Mesenchymal stem cell (in vitro differentiated cells and primary cell): ENCODE data around the gene AVPR2.

ENCODE experiments used
- DNase-seq: peaks from one replicate; pipeline ENCODE4 v3.0.0-alpha.2; 2013
- H2AFZ ChIP-seq: one replicate; pipeline ENCODE4 v1.6.1; 2013; ENCODE audit warnings: low read depth, mild to moderate bottlenecking, control low read depth, inconsistent platforms, low read length, moderate library complexity
- H2AK5ac ChIP-seq: 2 replicates; pipeline ENCODE4 v1.6.1; 2013; ENCODE audit warnings: low read length, moderate library complexity, mild to moderate bottlenecking, inconsistent platforms; ENCODE audit not compliant: severe bottlenecking
- H2BK120ac ChIP-seq: one replicate; pipeline ENCODE4 v1.6.1; 2013; ENCODE audit warnings: low read depth, mild to moderate bottlenecking, inconsistent platforms, low read length, moderate library complexity
- H2BK12ac ChIP-seq, 2 experiments: one replicate each; pipeline ENCODE4 v1.6.1; 2013; ENCODE audit warnings: inconsistent platforms in 2 of 2, low read length in 2 of 2, mild to moderate bottlenecking in 2 of 2, moderate library complexity in 2 of 2, control low read depth in 1 of 2
- H2BK15ac ChIP-seq: one replicate; pipeline ENCODE4 v1.6.1; 2013; ENCODE audit warnings: mild to moderate bottlenecking, low read depth, inconsistent platforms; ENCODE audit not compliant: poor library complexity, severe bottlenecking
- H2BK5ac ChIP-seq: 2 replicates; pipeline ENCODE4 v1.6.1; 2013; ENCODE audit warnings: low read depth, mild to moderate bottlenecking, low read length, control low read depth, inconsistent platforms; ENCODE audit not compliant: poor library complexity, severe bottlenecking
- H3K14ac ChIP-seq, 2 experiments: one replicate each; pipeline ENCODE4 v1.6.1; 2013; ENCODE audit warnings: inconsistent platforms in 2 of 2, low read length in 2 of 2, control low read depth in 1 of 2, mild to moderate bottlenecking in 1 of 2, moderate library complexity in 1 of 2
- H3K18ac ChIP-seq, 2 experiments: one replicate each; pipeline ENCODE4 v1.6.1; 2013; ENCODE audit warnings: inconsistent platforms in 2 of 2, low read length in 2 of 2, control low read depth in 1 of 2, low read depth in 1 of 2, mild to moderate bottlenecking in 1 of 2
- H3K23ac ChIP-seq, 2 experiments: one replicate each; pipeline ENCODE4 v1.6.1; 2013; ENCODE audit warnings: inconsistent platforms in 2 of 2, low read length in 2 of 2, mild to moderate bottlenecking in 2 of 2, moderate library complexity in 2 of 2, control low read depth in 1 of 2
- H3K27ac ChIP-seq: 2 replicates; pipeline ENCODE4 v1.5.1; 2013; ENCODE audit warnings: mild to moderate bottlenecking, moderate library complexity, low read length, control low read depth, inconsistent platforms; ENCODE audit not compliant: poor library complexity, severe bottlenecking
- H3K27me3 ChIP-seq, 2 experiments: 2 replicates each; pipeline versions ENCODE4 v1.6.1 to v1.7.0; 2013; ENCODE audit warnings: low read length in 2 of 2, mild to moderate bottlenecking in 2 of 2, moderate library complexity in 2 of 2, control low read depth in 1 of 2, inconsistent platforms in 1 of 2; ENCODE audit not compliant: control insufficient read depth in 1 of 2, insufficient read depth in 1 of 2
- H3K36me3 ChIP-seq, 2 experiments: 2 replicates each; pipeline versions ENCODE4 v1.6.1 to v1.7.0; 2013; ENCODE audit warnings: low read length in 2 of 2, control low read depth in 1 of 2, inconsistent platforms in 1 of 2, low read depth in 1 of 2, mild to moderate bottlenecking in 1 of 2; ENCODE audit not compliant: insufficient read depth in 2 of 2, control insufficient read depth in 1 of 2
- H3K4ac ChIP-seq, 2 experiments: one replicate each; pipeline ENCODE4 v1.6.1; 2013; ENCODE audit warnings: inconsistent platforms in 2 of 2, low read length in 2 of 2, mild to moderate bottlenecking in 2 of 2, moderate library complexity in 2 of 2, control low read depth in 1 of 2, low read depth in 1 of 2
- H3K4me1 ChIP-seq: 2 replicates; pipeline ENCODE4 v1.6.1; 2013; ENCODE audit warnings: low read depth, low read length, control low read depth; ENCODE audit not compliant: control insufficient read depth, insufficient read depth
- H3K4me2 ChIP-seq: 2 replicates; pipeline ENCODE4 v1.6.1; 2013; ENCODE audit warnings: low read length, mild to moderate bottlenecking, inconsistent platforms; ENCODE audit not compliant: poor library complexity, severe bottlenecking
- H3K4me3 ChIP-seq, 2 experiments: 2 replicates each; pipeline versions ENCODE4 v1.5.1 to v1.7.0; 2013; ENCODE audit warnings: low read length in 2 of 2, mild to moderate bottlenecking in 2 of 2, control low read depth in 1 of 2, low read depth in 1 of 2; ENCODE audit not compliant: insufficient read depth in 1 of 2
- H3K79me1 ChIP-seq: replicated peaks from 2 replicates; pipeline ENCODE4 v1.6.1; 2013; ENCODE audit warnings: mild to moderate bottlenecking, control low read depth, low read length, inconsistent platforms; ENCODE audit not compliant: poor library complexity, severe bottlenecking
- H3K9ac ChIP-seq: 2 replicates; pipeline ENCODE4 v1.7.0; 2013; ENCODE audit warnings: mild to moderate bottlenecking, low read length, moderate library complexity
- H3K9me3 ChIP-seq: 2 replicates; pipeline ENCODE4 v1.7.0; 2013; ENCODE audit warnings: mild to moderate bottlenecking, low read length; ENCODE audit not compliant: control insufficient read depth
- H4K8ac ChIP-seq: one replicate; pipeline ENCODE4 v1.6.1; 2013; ENCODE audit warnings: inconsistent platforms, mild to moderate bottlenecking, low read length, moderate library complexity
- H4K91ac ChIP-seq: one replicate; pipeline ENCODE4 v1.6.1; 2013; ENCODE audit warnings: mild to moderate bottlenecking, low read length, inconsistent platforms
- WGBS: methylation state at CpG from one replicate; pipeline ENCODE4 v1.1.7; 2013; ENCODE audit warnings: mixed read lengths; 5-methylcytosine and 5-hydroxymethylcytosine counted together

The AVPR2 gene

GRCh38 chrX:153885208-153885787 lies 19.2 kb upstream of the AVPR2 start:
- H2BK5ac ChIP-seq: no peak overlapping the region
- no peaks in the 10 kb centered on the region for H3K79me1 ChIP-seq
- H3K27ac ChIP-seq: no peak overlapping the region
- H2AK5ac ChIP-seq: no peak overlapping the region
- peak overlapping the region in 1 of 2 experiments; percentile 80 for H3K23ac ChIP-seq
- peak overlapping the region in 1 of 2 experiments; percentile 66 for H3K18ac ChIP-seq
- peaks cover 0 to 19% of the 10 kb centered on the region in 2 experiments for H3K36me3 ChIP-seq
- H3K4me1 ChIP-seq: peaks cover 54% of the 10 kb centered on the region
- no peak overlapping the region for H3K9ac ChIP-seq
- H3K4me3 ChIP-seq: peak overlapping the region in 1 of 2 experiments; percentile 65
- H2AFZ ChIP-seq: no peak overlapping the region
- no peak overlapping the region for H2BK15ac ChIP-seq
- peak overlapping the region; percentile 61 for H4K91ac ChIP-seq
- H3K4me2 ChIP-seq: peak overlapping the region; percentile 71
- H4K8ac ChIP-seq: no peak overlapping the region
- H3K14ac ChIP-seq: peak overlapping the region in 1 of 2 experiments; percentile 32
- DNase-seq: no peak
- no peak overlapping the region for H2BK12ac ChIP-seq
- 32% methylated on average over 9 of the region's 32 CpGs for WGBS
- H3K9me3 ChIP-seq: no peaks in the 10 kb centered on the region
- H3K4ac ChIP-seq: peak overlapping the region in 1 of 2 experiments; percentile 41
- no peak overlapping the region for H2BK120ac ChIP-seq
- peaks cover 0 to 83% of the 10 kb centered on the region in 2 experiments for H3K27me3 ChIP-seq

DNA sequence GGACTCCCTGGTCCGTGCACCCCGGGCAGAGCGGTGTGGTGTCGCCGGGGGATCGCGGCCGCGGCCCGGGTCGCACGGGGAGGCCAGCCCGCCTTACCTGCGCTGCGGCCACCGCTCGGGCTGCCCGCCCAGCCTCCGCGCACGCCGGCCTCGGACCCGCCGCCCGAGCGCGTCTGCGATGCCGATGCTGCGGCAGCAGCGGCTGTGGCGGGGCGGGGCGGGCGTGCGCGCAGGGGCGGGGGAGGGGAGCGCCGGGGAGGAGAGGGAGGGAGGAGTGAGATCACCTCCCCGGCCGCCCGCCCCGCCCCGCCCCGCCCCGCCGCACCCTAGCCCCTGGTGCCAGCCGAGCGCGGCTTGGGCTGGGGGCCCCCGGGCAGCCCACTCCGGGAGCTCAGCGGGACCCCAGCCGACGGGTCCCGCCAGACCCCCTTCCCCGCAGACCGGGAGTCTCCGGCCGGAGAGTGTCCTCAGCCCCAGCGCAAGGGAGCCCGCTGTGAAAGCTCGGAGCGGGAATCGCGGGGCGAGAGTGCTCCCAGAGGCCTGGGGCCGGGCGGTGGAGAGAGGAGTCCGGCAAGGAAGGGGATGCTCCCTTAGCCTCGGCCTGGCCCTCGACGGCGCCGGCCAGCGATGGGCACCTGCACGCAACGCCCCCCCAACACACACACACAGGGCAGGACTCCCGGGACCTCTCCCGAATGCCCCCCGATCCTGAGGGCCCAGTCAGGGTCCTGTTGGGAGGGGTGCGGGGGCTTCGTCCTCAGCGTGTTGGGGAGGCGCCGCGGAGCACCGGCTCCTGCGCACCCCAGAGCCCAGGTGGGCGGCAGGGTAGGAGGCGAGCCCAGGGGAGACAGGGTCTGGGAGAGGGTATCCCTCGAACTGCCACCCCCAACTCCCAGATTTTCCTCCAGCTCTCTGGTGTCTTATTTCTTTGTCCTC lies 18.2 kb upstream of the AVPR2 start, which contains the start of gene L1CAM:
L1CAM (minus strand) TSS at position 206 of the 936 bp plus-strand sequence. CDS start 10,337 bp downstream, outside the sequence.
- DNase-seq: no peak
- H4K91ac ChIP-seq: peak within 1 kb of the TSS; percentile 61
- no peak within 1 kb of the TSS for H2BK120ac ChIP-seq
- peaks cover 0 to 14% of the 10 kb centered on the region in 2 experiments for H3K36me3 ChIP-seq
- H3K18ac ChIP-seq: peak within 1 kb of the TSS in 1 of 2 experiments; percentile 66
- peak within 1 kb of the TSS in 1 of 2 experiments; percentile 80 for H3K23ac ChIP-seq
- no peak within 1 kb of the TSS for H3K9ac ChIP-seq
- H3K27ac ChIP-seq: peak within 1 kb of the TSS; percentile 80
- peak within 1 kb of the TSS; percentile 71 for H3K4me2 ChIP-seq
- no peaks in the 10 kb centered on the region for H3K9me3 ChIP-seq
- peak within 1 kb of the TSS in 1 of 2 experiments; percentile 32 for H3K14ac ChIP-seq
- peak within 1 kb of the TSS in 1 of 2 experiments; percentile 31 for H2BK12ac ChIP-seq
- H4K8ac ChIP-seq: no peak within 1 kb of the TSS
- no peak within 1 kb of the TSS for H2AFZ ChIP-seq
- H3K27me3 ChIP-seq: peaks cover 0 to 83% of the 10 kb centered on the region in 2 experiments
- no peaks in the 10 kb centered on the region for H3K79me1 ChIP-seq
- H2AK5ac ChIP-seq: peak within 1 kb of the TSS; percentile 66
- WGBS: 24% methylated on average over 2 of the region's 94 CpGs
- peak within 1 kb of the TSS in 1 of 2 experiments; percentile 41 for H3K4ac ChIP-seq
- H3K4me3 ChIP-seq: peak within 1 kb of the TSS in 1 of 2 experiments; percentile 65
- H3K4me1 ChIP-seq: peaks cover 46% of the 10 kb centered on the region
- no peak within 1 kb of the TSS for H2BK5ac ChIP-seq
- H2BK15ac ChIP-seq: peak within 1 kb of the TSS; percentile 48

- no peaks in the 10 kb centered on the region for H3K9me3 ChIP-seq
- H4K8ac ChIP-seq: no peak overlapping the region
- WGBS: 17% methylated on average over 13 of the region's 13 CpGs
- H2AFZ ChIP-seq: no peak overlapping the region
- H3K4ac ChIP-seq: no peak overlapping the region
- DNase-seq: no peak
- no peak overlapping the region for H3K23ac ChIP-seq
- H3K27me3 ChIP-seq: peaks cover 0 to 80% of the 10 kb centered on the region in 2 experiments
- peak overlapping the region; percentile 8 for H2BK5ac ChIP-seq
- H2AK5ac ChIP-seq: peak overlapping the region; percentile 66
- peaks cover 0 to 13% of the 10 kb centered on the region in 2 experiments for H3K36me3 ChIP-seq
- H3K4me3 ChIP-seq: no peak overlapping the region
- no peak overlapping the region for H3K9ac ChIP-seq
- peak overlapping the region; percentile 59 for H3K4me2 ChIP-seq
- no peak overlapping the region for H2BK15ac ChIP-seq
- no peak overlapping the region for H2BK120ac ChIP-seq
- no peak overlapping the region for H4K91ac ChIP-seq
- peak overlapping the region; percentile 83 for H3K27ac ChIP-seq
- no peak overlapping the region for H3K18ac ChIP-seq
- no peaks in the 10 kb centered on the region for H3K79me1 ChIP-seq
- no peak overlapping the region for H3K14ac ChIP-seq
- H3K4me1 ChIP-seq: peaks cover 39% of the 10 kb centered on the region
- no peak overlapping the region for H2BK12ac ChIP-seq
Observed at GRCh38 chrX:153886915-153887314, 17.6 kb upstream of the AVPR2 start.

DNA sequence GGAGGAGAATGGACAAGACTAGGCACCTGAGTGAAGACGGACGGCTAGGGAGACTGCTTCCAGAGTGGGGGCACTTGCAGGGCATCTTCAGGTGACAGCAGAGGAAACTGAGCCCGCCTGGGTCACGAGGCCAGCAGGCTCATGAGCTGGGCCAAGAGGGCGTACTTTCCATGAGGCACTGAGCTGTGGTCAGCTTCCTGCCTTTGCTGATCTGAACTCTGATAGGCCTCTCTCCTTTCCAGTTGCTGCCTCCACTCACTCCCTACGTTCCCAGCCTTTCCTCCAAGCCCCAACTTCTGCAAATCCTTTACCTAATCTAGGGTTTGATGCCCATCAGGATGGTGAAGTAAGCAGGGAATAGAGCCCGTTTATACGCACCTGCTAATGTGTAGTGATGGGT lies 17.1 kb upstream of the AVPR2 start:
- H4K8ac ChIP-seq: no peak overlapping the region
- H2AFZ ChIP-seq: no peak overlapping the region
- peak overlapping the region; percentile 69 for H2AK5ac ChIP-seq
- no peaks in the 10 kb centered on the region for H3K79me1 ChIP-seq
- no peak for DNase-seq
- peaks cover 0 to 13% of the 10 kb centered on the region in 2 experiments for H3K36me3 ChIP-seq
- no peaks in the 10 kb centered on the region for H3K9me3 ChIP-seq
- H3K18ac ChIP-seq: no peak overlapping the region
- no peak overlapping the region for H3K4me2 ChIP-seq
- H2BK15ac ChIP-seq: no peak overlapping the region
- H3K23ac ChIP-seq: no peak overlapping the region
- H2BK5ac ChIP-seq: peak overlapping the region; percentile 8
- no peak overlapping the region for H3K4me3 ChIP-seq
- H3K27ac ChIP-seq: peak overlapping the region; percentile 83
- WGBS: 86% methylated on average over 6 of the region's 8 CpGs
- H4K91ac ChIP-seq: no peak overlapping the region
- H3K9ac ChIP-seq: no peak overlapping the region
- peaks cover 35% of the 10 kb centered on the region for H3K4me1 ChIP-seq
- no peak overlapping the region for H3K14ac ChIP-seq
- no peak overlapping the region for H2BK12ac ChIP-seq
- H2BK120ac ChIP-seq: no peak overlapping the region
- peaks cover 0 to 80% of the 10 kb centered on the region in 2 experiments for H3K27me3 ChIP-seq
- H3K4ac ChIP-seq: no peak overlapping the region
